ENCODE measurements around the gene TNFRSF4. TPM values are rescaled to one million over a fixed set of nuclear protein-coding genes. Genes with fewer than 3 reads are reported as not detected.

The TNFRSF4 gene
- total and polyA plus RNA-seq, 2 of the 13 experiments (the other 11 are each of a cell fraction or from before 2014, with no cell fraction given): not detected

GRCh38 chr1:1165900-1166421, 48.0 kb downstream of the TNFRSF4 start (continued):
- TF ChIP-seq REST (IDR thresholded peaks at IDR 0.05; ENCODE audit: borderline replicate concordance in 1 of 2, low read depth in 1 of 2, low read length in 2 of 2): no peak
- TF ChIP-seq ZNF83 (CRISPR knock-in tag; IDR thresholded peaks at IDR 0.05; ENCODE audit: borderline replicate concordance): peak; percentile 41; the same call in 1 of the 2 replicates
- TF ChIP-seq ZNF687 (CRISPR knock-in tag; IDR thresholded peaks at IDR 0.05): peak; percentile 79
- TF ChIP-seq BRF2 (CRISPR knock-in tag; IDR thresholded peaks at IDR 0.05): no peak
- 0 out of 2 replicates have a peak, but pooled peaks have one; percentile 47 for TF ChIP-seq THAP7 (CRISPR knock-in tag; IDR thresholded peaks at IDR 0.05)
- TF ChIP-seq TRIM22 (IDR thresholded peaks at IDR 0.05): no peak
- no peak for TF ChIP-seq AGO1 (IDR thresholded peaks at IDR 0.05; ENCODE audit: low read depth, low read length, poor library complexity, severe bottlenecking)
- TF ChIP-seq DNMT3B (CRISPR knock-in tag; conservative IDR thresholded peaks at IDR 0.05): 0 out of 2 replicates have a peak, but pooled peaks have one; percentile 45
- no peak for TF ChIP-seq ADNP (CRISPR knock-in tag; IDR thresholded peaks at IDR 0.05)
- no peak for TF ChIP-seq ZFP91 (CRISPR knock-in tag; IDR thresholded peaks at IDR 0.05; ENCODE audit: borderline replicate concordance)
- TF ChIP-seq ZNF784 (CRISPR knock-in tag; IDR thresholded peaks at IDR 0.05; ENCODE audit: borderline replicate concordance): no peak
- no peak for TF ChIP-seq ZBTB1 (CRISPR knock-in tag; IDR thresholded peaks at IDR 0.05; ENCODE audit: borderline replicate concordance)
- TF ChIP-seq PRMT3 (CRISPR knock-in tag; IDR thresholded peaks at IDR 0.05; ENCODE audit: borderline replicate concordance, low read depth): no peak
